GM19043 (cell line): ENCODE results near the gene RSRC1.
"Not testable (repeated sequence)": the region's sequence is repeated elsewhere in the genome, so short reads cannot be mapped to it uniquely, and the experiment has no call there.

Experiments used
- ATAC-seq: cut with Tn5 transposase; IDR thresholded peaks from one replicate; pipeline ENCODE4 v1.9.1; 2021; ENCODE audit warnings: low read depth; ENCODE audit not compliant: unreplicated experiment

Gene RSRC1

DNA sequence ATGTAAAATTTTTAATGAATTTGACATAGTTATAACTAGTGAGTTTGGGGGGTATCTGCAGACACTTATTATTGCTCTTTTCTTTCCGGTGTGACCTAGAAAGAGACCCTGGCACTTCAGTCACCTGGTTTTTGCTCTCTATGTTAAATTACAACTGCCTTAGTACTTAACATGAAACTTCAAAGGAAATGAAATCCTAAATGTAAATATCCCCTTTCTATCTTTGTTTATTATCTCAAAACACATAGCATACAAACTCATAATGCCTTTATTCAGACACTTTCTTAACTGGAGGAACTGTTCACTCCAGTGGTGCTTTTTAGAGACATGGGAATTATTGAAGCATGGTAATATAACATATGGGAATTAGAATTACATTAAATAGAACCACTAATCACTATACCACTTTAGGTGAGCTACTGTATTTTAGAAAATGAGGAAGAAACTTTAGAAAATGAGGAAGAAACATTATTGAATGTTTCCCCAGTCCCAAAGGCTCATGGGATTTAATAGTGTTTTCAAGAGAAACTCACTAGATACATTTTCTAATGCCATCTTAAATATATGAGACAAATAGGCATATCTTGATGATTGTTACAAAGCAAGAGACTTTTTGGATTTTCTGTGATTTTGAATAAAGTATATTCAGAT is 341.6 kb downstream of the RSRC1 start:
- no peak for ATAC-seq

DNA sequence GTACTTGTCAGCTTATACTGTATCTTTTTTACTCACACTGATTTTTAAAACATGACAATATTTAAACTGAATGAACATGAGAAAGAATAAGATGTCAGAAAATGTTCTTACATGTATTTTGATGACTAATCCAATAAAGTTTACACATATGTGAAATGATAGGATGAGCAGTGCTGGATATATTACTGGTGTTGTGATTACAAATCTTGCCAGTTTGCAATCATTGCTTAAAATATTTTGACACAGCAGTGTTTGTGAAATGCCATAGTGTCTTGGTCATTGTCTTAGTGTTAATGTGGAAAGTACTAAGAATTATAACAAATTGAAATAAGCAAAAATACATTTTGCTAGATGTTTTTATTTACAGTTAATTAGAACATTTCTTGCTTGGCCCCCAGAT is 342.4 kb downstream of the RSRC1 start:
- ATAC-seq = no peak

DNA sequence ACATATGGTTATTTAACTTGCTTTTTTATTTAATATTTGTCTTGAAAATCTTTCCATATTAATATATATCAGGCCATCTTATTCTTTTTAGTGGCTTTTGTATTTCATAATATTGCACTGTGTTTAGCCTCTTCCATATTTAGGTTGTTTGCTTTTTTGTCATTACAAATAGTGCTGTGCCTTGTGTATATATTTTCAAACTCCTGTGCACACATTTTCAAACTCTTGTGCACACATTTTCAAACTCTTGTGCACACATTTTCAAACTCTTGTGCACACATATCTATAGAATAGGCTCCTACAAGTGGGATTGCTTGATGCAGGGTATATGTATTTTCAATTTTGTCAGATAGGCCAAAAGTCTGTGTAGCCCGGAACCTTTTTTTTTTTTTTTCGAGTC is 343.1 kb downstream of the RSRC1 start:
- ATAC-seq = no peak

DNA sequence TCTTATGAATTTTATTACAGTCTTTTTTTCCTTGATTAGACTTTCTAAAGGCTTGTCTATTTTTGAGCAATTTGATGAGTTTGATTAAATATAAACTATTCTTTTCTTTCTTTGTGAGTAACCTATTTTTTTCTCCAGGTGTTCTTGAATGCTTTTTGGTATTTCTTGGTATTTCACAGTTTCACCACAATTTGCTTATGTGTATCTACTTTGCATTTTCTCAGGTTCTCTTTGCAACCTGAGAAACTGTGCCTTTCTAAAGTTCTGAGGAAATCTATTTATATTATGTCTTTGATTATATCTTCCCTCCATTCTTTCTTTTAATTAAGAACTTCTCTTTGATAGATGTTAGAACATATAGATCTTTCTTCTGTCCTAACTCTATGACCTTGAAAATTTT is 344.0 kb downstream of the RSRC1 start:
- ATAC-seq = no peak

DNA sequence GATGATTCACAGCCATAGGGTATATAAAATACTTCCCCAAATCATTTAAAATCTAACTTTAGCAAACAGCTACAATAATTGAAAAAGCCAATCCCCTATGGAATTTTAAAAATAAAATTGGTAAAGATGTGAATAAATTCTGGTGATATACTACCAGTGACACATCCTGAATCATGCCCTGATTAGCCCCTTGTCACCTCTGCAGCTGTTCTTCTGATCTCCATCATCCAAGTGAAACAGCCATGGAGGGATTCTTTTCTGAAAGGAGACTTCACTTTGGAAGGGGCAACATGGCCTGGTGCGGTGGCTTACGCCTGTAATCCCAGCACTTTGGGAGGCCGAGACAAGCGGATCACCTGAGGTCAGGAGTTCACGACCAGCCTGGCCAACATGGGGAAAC is 345.5 kb downstream of the RSRC1 start:
- no peak for ATAC-seq

DNA sequence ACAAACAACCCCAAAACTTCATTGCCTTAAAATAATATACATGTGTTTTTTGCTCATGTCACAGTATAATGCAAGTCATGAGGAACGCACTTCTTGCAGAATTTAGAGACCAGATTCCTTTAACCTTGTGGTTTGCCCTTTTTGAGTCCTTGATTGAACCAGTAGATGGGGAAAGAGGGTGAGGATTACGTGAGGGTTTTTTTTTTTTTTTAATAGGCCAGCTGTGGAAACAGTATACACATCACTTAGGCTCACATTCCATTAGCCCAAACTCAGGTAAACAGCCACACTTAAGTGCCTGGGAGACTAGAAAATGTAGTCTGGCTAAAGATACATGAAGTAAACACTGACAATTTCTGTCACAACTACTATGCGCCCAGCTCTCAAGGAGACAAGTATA is 346.2 kb downstream of the RSRC1 start:
- ATAC-seq = no peak

DNA sequence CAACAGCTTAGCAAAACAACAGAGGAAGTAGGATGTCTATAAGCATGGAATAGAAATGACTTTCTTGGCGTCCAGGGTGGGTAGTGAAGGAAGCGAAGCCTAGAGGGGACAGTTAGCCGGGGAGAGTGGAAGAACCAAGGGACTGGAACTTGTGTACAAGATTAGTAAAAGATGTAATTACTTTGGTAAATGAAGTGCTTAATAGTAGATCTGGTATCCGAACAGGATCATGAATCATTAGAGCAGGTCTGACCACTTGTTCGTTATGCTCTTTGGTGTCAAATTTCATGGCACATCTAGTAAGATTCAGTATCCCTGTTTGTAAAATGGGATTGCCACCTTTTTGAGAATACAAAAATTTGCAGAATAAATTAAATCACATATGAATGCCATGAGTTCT is 348.6 kb downstream of the RSRC1 start:
- no peak for ATAC-seq

DNA sequence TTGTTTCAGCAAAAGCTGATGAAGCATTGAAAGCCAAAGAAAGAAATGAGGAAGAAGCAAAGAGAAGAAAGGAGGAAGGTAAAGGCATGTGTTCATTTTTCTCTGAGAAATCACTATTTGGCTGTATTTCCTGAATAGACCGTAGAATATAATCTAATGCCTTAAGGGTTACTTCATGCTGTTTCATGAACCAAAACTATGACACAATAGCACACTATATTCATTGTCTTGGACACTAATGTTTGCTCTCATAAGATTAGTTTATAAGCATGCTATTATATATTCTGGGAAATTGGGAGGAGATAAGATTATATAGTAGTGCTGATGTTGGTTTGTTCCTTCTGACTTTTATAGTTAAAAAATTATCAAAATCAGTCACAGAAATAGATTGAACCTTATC is 351.0 kb downstream of the RSRC1 start:
- no peak for ATAC-seq

DNA sequence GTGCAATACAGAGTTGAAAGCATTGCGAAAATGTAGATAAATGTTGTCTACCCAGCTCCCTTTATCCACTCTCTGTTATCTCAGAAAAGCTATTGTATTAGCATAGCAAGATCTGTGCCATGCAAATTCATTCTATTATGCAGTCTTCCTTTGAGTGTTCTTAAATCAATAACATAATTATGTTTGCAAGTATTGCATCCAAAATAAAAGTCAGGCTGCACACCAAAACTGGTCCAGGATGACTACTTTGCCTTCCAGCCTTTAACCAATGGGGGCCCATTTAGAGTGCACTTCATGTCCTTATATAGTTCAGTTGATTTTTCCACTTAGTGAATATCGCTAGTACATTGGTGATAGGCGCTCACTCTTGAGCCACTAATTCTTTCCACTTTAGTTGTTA is 353.7 kb downstream of the RSRC1 start:
- no peak for ATAC-seq

DNA sequence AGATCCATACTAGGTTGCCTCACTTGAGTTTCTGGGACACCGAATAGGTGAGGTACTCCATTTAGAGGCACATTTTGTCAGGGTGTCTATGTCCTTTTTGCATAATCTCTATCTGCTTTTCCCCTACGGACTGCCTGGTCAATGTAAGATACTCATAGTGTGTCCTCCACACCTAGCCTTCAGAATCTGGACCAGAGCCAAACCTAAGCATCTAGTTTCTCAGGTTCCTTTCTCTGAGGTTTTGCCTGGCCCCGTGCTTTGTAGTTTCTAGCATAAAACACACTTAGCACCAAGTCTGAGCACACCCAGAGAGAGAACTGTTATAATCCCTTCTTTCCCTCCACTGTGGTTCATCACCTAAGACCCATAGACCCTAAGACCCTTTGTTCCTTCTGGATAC is 355.2 kb downstream of the RSRC1 start:
- peak; percentile 63 for ATAC-seq

DNA sequence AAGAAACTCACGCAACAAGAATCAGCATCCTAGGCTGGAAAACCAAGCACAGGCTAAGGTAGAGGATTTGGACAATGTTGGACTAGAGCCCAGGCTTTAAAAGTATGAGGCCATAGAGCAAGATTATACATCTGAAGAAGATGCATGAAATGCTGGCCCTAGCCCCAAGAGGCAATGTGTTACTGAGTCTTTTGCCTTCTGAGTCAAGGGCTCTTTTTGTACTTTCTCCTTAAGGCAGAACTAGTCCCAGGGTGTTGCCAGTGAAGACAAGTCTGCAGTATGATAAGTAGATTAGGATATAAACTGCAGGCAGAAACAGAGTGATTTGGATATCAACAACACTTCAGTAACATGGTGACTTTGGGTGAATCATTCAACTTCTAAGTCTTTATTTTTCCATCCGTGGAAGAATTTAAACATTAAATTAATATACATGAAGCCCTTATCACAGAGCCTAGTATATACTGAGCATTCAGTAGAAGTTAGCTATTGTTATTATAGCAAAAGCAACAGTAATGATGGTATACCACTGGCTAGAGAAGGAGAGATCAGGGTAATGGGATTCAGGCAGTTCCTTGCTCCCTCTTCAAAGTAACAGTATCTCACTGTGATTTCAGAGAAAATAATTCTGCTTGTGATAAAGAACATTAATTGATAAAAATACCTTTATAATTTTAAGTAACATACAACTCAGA is 361.2 kb downstream of the RSRC1 start:
- ATAC-seq = no peak

DNA sequence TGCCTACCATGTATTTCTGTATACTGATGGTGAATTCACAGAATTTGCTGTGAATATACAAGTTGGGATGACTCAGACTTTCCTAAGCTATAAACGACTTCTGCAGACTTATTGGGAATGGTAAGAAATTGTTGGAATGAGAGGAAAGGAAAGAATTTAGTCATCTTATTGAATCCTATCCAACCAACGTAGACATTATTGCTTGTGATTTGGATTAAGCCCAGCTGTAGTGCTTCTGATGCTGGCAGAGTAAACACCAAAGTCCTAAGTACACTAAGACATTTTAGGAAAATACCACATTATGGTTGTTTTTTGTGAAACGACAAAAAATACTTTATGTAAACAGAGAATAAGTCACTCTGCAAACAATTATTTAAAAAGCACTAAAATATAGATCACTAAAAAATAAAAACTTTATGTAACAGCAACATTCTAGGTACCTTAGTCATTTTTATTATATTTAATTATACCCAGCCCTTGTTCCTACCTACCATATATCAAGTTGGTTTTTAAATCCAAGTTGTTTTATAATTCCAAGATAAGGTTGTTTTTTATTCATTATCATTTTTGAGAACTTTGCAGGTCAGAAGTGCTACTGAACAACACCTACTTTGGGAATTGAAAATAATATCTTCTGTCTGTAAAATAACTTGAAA is 361.9 kb downstream of the RSRC1 start:
- no peak for ATAC-seq

DNA sequence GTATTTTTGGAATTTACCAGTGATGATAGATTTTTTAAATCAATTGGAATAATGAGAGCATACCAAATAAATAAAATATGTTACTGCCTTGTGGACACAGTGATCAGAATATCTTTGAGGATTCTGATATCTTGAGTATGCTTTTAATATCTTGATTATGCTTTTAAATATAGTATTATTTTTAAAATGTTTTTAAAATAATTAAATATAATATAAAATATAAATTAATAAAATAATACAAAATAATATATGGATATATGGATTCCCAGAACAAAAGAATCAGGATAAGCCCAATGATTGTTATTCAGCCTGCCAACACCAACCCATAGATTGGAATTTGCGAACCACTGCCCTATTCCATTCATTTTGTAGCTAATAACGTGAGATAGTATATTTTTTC is 369.2 kb downstream of the RSRC1 start:
- ATAC-seq = no peak

DNA sequence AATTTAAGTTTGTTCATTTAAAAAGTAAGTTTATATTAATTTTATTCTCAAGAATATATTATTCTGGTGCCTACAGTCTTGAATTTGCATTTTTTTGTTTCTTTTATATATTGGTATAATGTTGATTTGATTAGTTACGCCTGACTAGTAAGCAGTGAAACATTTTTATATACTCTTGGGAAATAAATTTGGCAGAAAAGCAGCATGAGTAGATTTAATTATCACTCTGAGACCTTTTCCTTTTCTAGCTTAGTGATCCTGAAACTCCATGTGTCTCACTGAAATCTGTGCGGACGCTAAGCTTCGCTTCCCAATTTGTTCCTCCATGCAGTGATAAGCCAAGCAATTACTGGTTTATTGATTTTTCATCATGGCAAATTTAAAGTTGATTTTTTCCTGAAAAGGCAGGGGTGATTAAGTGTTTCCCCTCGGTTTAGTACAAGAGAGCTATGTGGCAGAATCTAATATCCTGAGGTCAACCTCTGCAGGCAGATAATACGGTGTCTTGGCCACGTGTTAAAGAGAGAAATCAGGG is 373.9 kb downstream of the RSRC1 start:
- ATAC-seq = no peak

DNA sequence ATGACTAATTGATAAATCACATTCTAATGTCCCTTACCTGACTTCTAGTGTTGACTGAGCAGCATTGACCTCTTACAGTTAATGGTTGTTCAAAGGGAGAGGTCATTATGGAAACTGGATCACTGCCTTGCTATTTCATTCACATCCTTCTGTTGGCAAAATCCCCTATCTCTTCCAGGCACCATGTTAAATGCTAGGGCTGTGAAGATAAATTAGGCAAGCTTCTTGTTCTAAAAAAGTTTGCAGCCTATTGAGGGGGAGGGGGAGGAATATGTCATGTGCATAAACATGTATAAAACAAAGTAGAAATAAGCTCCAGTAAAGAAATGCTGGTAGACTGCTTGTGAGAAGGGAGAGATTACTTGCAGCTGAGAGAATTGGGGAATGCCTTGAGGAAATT is 376.3 kb downstream of the RSRC1 start:
- no peak for ATAC-seq

DNA sequence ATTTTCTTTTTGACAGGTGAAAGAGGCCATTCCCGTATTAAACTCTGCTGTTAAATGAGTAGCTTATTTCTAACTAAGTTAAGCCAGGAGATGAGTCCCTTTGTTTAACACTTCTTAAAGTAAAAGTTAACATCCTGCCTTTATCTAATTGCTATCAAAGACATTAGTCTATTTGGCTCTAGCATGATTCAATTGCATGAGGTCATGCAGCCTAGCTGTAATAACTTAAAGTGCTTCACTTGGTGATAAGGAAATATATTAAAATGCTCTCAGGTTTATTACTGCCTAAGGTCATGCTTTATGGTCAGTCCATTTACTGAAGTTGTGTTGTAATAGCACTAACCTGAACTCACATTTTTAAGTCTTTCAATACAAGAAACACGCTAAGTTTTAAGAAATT is 378.8 kb downstream of the RSRC1 start:
- ATAC-seq = no peak

DNA sequence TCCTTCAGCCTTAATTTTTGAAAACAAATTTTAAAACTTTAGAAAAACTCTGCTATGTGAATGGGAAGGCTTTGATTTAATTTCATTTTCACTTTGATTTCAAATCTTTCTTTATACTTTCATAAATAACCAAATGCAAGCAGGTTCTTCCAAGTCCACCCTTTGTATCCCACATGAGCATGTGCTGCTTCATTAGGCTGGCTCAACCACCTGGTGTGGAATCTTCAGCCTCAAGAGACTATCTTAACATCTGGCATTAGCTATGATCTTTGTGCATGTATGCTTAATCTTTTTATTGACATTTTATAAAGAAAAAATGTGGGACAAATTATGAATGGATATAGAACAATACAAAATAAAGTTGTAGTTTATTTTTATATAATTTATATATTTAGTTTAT is 379.3 kb downstream of the RSRC1 start:
- no peak for ATAC-seq

DNA sequence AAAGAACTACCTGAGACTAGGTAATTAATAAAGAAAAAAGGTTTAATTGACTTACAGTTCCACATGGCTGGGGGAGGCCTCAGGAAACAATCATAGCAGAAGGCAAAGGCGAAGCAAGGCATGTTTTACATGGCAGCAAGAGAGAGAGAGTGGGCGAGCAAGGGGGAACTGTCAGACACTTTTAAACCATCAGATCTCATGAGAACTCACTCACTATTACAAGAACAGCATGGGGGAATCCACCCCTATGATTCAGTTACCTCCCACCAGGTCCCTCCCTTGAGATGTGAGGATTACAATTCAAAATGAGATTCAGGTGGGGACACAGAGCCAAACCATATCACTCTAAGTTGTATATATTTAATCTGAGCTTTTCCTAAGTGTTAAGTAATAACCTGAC is 382.1 kb downstream of the RSRC1 start:
- no peak for ATAC-seq

DNA sequence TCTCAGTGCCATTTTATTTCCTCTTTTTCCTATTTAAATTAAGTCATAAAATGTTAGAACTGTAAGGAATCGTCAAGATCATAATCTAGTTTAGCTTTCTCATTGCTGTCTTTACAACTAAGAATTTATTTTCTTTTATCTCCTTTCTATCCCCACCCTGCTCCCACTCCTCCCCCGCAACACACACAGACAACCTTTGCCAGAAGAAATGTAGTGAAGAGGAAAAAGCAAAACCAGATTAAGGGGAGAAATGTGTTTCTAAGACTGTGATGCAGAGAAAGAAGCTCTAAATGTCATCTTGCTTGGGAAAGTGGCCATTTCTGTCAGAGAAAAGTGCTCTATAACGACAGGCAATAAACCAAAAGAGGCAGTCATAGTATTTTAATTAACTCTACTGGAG is 382.8 kb downstream of the RSRC1 start:
- ATAC-seq = no peak

DNA sequence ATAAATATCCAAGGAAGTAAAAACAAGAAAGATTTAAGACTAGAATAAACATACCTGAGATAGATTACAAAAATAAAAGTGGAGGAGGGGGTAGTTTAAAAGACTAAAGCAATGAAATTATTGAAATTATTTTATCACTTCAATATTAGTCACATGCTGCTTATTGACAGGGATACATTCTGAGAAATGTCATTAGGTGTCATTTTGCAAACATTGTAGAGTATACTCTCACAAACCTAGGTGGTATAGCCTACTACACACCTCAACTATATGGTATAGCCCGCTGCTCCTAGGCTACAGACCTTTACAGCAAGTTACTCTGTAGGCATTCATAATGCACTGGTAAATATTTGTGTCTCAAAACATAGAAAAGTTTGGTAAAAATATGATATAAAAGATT is 384.0 kb downstream of the RSRC1 start:
- no peak for ATAC-seq

DNA sequence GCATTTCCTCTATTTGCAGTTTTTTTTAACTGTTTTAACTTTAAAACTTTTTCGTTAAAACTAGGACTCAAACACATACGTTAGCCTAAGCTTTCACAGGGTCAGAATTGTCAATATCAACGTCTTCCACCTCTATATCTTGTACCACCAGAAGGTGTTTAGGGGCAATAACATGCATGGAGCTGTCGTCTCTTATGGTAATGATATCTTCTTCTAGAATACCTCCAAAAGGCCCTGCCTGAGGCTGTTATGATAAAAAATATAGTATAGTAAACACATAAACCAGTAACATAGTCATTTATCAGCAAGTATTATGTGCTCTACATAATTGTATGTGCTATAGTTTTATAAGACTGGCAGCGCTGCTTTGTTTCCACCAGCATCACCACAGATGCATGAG is 384.8 kb downstream of the RSRC1 start:
- no peak for ATAC-seq

DNA sequence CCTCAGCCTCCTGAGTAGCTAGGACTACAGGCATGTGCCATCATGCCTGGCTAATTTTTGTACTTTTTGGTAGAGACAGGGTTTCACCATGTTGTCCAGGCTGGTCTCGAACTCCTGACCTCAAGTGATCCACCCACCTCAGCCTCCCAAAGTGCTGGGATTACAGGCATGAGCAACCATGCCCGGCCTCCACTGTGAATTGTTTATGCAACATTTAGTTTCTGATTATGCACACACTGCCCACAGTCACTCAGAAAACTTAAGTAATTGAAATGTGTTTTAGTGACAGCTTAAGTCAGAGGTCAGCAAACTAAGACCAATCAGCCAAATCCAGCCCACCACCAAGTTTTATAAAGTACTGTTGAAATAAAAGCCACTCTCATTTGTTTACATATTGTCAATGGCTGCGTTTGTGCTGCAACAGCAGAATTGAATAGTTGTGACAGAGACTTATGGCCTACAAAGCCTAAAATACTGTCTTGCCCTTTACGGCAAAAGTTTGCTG is 385.6 kb downstream of the RSRC1 start:
- not testable (repeated sequence) for ATAC-seq
